NCI-H524 (cell line): ENCODE data around the gene TRAK1.

Experiments used
- DNase-seq, 2 experiments: peaks; one replicate each; lab custom pipeline; 2025; lab: John Stamatoyannopoulos, UW

The TRAK1 gene

GRCh38 chr3:42204867-42205599 lies 113.9 kb downstream of the TRAK1 start:
- DNase-seq, result no peak

GRCh38 chr3:42205800-42206514 lies 114.8 kb downstream of the TRAK1 start:
- no peak for DNase-seq

GRCh38 chr3:42209917-42210316 lies 118.8 kb downstream of the TRAK1 start:
- no peak for DNase-seq

GRCh38 chr3:42210726-42211125 lies 119.6 kb downstream of the TRAK1 start:
- no peak for DNase-seq

GRCh38 chr3:42213417-42213816 lies 122.3 kb downstream of the TRAK1 start:
- no peak for DNase-seq

GRCh38 chr3:42214064-42214463 lies 122.9 kb downstream of the TRAK1 start:
- DNase-seq, result no peak

GRCh38 chr3:42214565-42215283 lies 123.6 kb downstream of the TRAK1 start:
- no peak for DNase-seq

GRCh38 chr3:42216302-42216701 lies 125.1 kb downstream of the TRAK1 start:
- no peak for DNase-seq

GRCh38 chr3:42216931-42217333 lies 125.8 kb downstream of the TRAK1 start:
- no peak for DNase-seq

- DNase-seq, result no peak
Measured at GRCh38 chr3:42220436-42221121, 129.4 kb downstream of the TRAK1 start.

GRCh38 chr3:42222942-42223693 lies 132.0 kb downstream of the TRAK1 start:
- no peak for DNase-seq

- DNase-seq, result no peak
Measured at GRCh38 chr3:42224178-42224577, 133.0 kb downstream of the TRAK1 start.

GRCh38 chr3:42224658-42225421 lies 133.7 kb downstream of the TRAK1 start:
- DNase-seq, result no peak

- DNase-seq, result no peak
Measured at GRCh38 chr3:42225486-42226363, 134.6 kb downstream of the TRAK1 start.

GRCh38 chr3:42226470-42227425 lies 135.6 kb downstream of the TRAK1 start:
- DNase-seq, result peak; percentile 50 to 61

- DNase-seq, result peak in 1 of 2 experiments; percentile 31
Measured at GRCh38 chr3:42228796-42229195, 137.6 kb downstream of the TRAK1 start.

- DNase-seq, result no peak
Measured at GRCh38 chr3:42229266-42229941, 138.2 kb downstream of the TRAK1 start.
